Measurements from ENCODE around the gene SNPH.

The SNPH gene

GRCh38 chr20:1274485-1275311 is 8.6 kb downstream of the SNPH start:
- TF ChIP-seq MYC (IDR thresholded peaks at IDR 0.05; ENCODE audit: low read depth, low read length), result no peak
- no peak for TF ChIP-seq POLR2A (IDR thresholded peaks at IDR 0.05; ENCODE audit: extremely low read depth, insufficient read length)
- no peak for TF ChIP-seq MAX (IDR thresholded peaks at IDR 0.05; ENCODE audit: low read depth, low read length)
- no peak for TF ChIP-seq CTCF (IDR thresholded peaks at IDR 0.05; ENCODE audit: low read depth, low read length)
- DNase-seq (ENCODE audit: low read depth), result no peak
- H3K4me3 ChIP-seq (ENCODE audit: low read depth, low read length), result no peak overlapping the region

DNA sequence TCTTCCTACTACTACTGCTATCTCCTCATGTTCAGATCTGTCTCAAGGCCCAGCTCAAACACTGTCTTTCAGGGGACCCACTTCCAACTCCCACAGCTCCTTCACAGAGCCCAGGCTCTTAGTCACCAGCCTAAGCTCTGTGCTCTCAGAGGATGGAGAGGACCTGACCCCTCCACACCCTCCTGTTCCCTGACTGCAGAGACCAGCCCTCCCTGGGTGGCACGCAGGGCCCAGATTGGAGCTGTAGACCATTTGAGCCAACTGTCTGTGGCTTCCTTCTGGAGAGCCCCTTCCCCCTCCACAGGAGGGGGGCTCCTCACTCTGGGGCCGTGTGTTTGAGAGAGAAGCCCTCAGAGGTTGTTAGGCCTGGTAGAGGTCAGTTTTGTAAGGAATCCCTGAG is 9.8 kb downstream of the SNPH start:
- no peak for TF ChIP-seq MAX (IDR thresholded peaks at IDR 0.05; ENCODE audit: low read depth, low read length)
- no peak for TF ChIP-seq CTCF (IDR thresholded peaks at IDR 0.05; ENCODE audit: low read depth, low read length)
- TF ChIP-seq POLR2A (IDR thresholded peaks at IDR 0.05; ENCODE audit: extremely low read depth, insufficient read length), result no peak
- TF ChIP-seq MYC (IDR thresholded peaks at IDR 0.05; ENCODE audit: low read depth, low read length), result no peak
- no peak overlapping the region for H3K4me3 ChIP-seq (ENCODE audit: low read depth, low read length)
- no peak for DNase-seq (ENCODE audit: low read depth)

- DNase-seq (ENCODE audit: low read depth), result no peak
- no peak overlapping the region for H3K4me3 ChIP-seq (ENCODE audit: low read depth, low read length)
- TF ChIP-seq CTCF (IDR thresholded peaks at IDR 0.05; ENCODE audit: low read depth, low read length), result no peak
- TF ChIP-seq MYC (IDR thresholded peaks at IDR 0.05; ENCODE audit: low read depth, low read length), result no peak
- TF ChIP-seq MAX (IDR thresholded peaks at IDR 0.05; ENCODE audit: low read depth, low read length), result no peak
- no peak for TF ChIP-seq POLR2A (IDR thresholded peaks at IDR 0.05; ENCODE audit: extremely low read depth, insufficient read length)
Measured at GRCh38 chr20:1277529-1278322, 11.6 kb downstream of the SNPH start.

- no peak for DNase-seq (ENCODE audit: low read depth)
- H3K4me3 ChIP-seq (ENCODE audit: low read depth, low read length), result no peak overlapping the region
- TF ChIP-seq MYC (IDR thresholded peaks at IDR 0.05; ENCODE audit: low read depth, low read length), result no peak
- no peak for TF ChIP-seq POLR2A (IDR thresholded peaks at IDR 0.05; ENCODE audit: extremely low read depth, insufficient read length)
Measured at GRCh38 chr20:1278993-1279392, 12.9 kb downstream of the SNPH start.

DNA sequence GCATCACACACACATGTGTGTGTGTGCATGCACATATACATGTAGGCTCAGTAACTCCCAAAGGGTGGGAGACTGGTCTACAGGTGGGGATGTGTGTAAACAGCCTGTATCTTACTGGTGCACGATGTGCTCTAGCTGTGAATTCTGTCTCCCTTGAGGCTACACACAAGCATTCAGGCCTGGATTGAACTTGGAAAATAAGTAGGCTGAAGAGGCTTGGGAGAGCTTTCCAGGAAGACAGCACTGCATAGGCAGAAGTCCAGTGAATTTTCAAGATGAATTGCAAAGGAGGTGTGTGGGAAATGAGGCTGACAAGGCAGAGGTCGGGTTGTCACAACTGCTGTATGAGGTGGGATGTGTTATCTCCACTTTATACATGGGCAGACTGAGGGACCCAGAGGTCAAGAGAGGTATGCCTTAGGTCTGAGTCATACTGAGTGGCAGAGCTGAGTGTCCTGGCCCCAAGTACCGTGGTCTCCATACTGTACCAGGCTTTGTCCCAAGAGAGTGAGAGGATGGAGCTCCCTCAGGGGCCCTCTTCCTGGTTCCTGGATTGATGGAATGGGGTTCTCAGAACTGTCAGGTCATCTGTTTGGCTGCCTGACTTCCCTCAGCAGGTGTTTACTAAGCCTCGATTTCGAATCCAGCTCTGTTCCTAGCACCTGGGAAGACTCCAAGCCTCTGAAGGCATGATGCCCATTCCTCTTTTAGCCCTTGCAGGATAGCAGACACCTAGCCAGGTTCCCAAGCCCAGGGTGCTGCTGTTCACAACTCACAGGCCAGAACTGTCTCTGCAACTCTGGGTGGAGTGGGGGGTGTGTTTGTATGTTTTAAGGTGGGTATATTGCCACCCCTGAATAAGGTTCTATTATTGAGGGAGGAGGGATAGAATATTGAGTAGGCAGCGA is 14.4 kb downstream of the SNPH start:
- no peak overlapping the region for H3K4me3 ChIP-seq (ENCODE audit: low read depth, low read length)
- TF ChIP-seq MAX (IDR thresholded peaks at IDR 0.05; ENCODE audit: low read depth, low read length), result no peak
- TF ChIP-seq MYC (IDR thresholded peaks at IDR 0.05; ENCODE audit: low read depth, low read length), result no peak
- no peak for TF ChIP-seq POLR2A (IDR thresholded peaks at IDR 0.05; ENCODE audit: extremely low read depth, insufficient read length)
- TF ChIP-seq CTCF (IDR thresholded peaks at IDR 0.05; ENCODE audit: low read depth, low read length), result no peak
- no peak for DNase-seq (ENCODE audit: low read depth)

Measured in NB4 (cell line).